Kidney (tissue), 14 donors: ENCODE data around the gene SCLY. TPM values are rescaled to one million over a fixed set of nuclear protein-coding genes. Genes with fewer than 3 reads are reported as not detected.

Experiments
- DNase-seq, 5 donors: peaks; one replicate each; pipeline ENCODE4 v3.0.0-alpha.2; 2013 to 2020
- FAIRE-seq: peaks from 2 replicates; lab custom pipeline; 2012; peaks lifted over from hg19 to GRCh38; lab: Jason Lieb, UNC
- H3K27ac ChIP-seq, 2 donors: one replicate each; pipeline ENCODE4 v1.7.0; 2013; ENCODE audit warnings: low read depth in 2 of 2, low read length in 2 of 2, inconsistent platforms in 1 of 2
- H3K27me3 ChIP-seq: one replicate; pipeline ENCODE4 v1.7.1; 2013; ENCODE audit warnings: low read length, inconsistent platforms; ENCODE audit not compliant: control insufficient read depth, insufficient read depth
- H3K36me3 ChIP-seq, 3 donors: one replicate each; pipeline versions ENCODE4 v1.7.0 to v1.7.1; 2013; ENCODE audit warnings: low read length in 3 of 3, control low read depth in 1 of 3, inconsistent platforms in 1 of 3; ENCODE audit not compliant: insufficient read depth in 3 of 3, control insufficient read depth in 2 of 3
- H3K4me1 ChIP-seq, 3 donors: one replicate each; pipeline versions ENCODE4 v1.7.0 to v1.7.1; 2013; ENCODE audit warnings: low read length in 3 of 3, inconsistent platforms in 1 of 3, low read depth in 1 of 3; ENCODE audit not compliant: control insufficient read depth in 2 of 3, insufficient read depth in 2 of 3
- H3K4me3 ChIP-seq, 3 donors: one replicate each; pipeline versions ENCODE4 v1.7.0 to v1.8.1; 2013; ENCODE audit warnings: low read length in 3 of 3, control low read depth in 1 of 3, inconsistent platforms in 1 of 3
- H3K9ac ChIP-seq, 3 donors: one replicate each; pipeline versions ENCODE4 v1.7.0 to v1.7.1; 2013; ENCODE audit warnings: low read length in 3 of 3, control low read depth in 1 of 3, inconsistent platforms in 1 of 3
- H3K9me3 ChIP-seq, 3 donors: one replicate each; pipeline versions ENCODE4 v1.7.0 to v1.7.1; 2013; ENCODE audit warnings: low read length in 3 of 3, control low read depth in 1 of 3, inconsistent platforms in 1 of 3; ENCODE audit not compliant: control insufficient read depth in 2 of 3, insufficient read depth in 1 of 3
- intact Hi-C: fragments of 100-400 bp; cut with DNase I; formaldehyde crosslinking; loops from one replicate; pipeline ENCODE4 v1.11.1; 2022
- polyA plus RNA-seq: library from polyadenylated mRNA; stranded (reverse); fragments of 350-450 nt; fragmentation: Illumina TruSeq; extraction: RNeasy Lipid Tissue Mini Kit (QIAGEN cat#74804); gene quantifications from one replicate; pipeline ENCODE4 v1.2.3, GENCODE V29; 2014; ENCODE audit warnings: low read depth, low replicate concordance; ENCODE audit not compliant: insufficient read depth
- total RNA-seq: library from RNA; stranded (reverse); fragmentation: NEBNext Ultra II Directional; extraction: Animal tissue kit (Norgen Biotek cat#: 25700); gene quantifications from one replicate; pipeline ENCODE4 v1.2.1, GENCODE V29; 2021
- TF ChIP-seq, protein P1 (sequence below): IDR thresholded peaks from 3 replicates; pipeline ENCODE4 v1.5.1; 2012; ENCODE audit warnings: mild to moderate bottlenecking, moderate library complexity, borderline replicate concordance; ENCODE audit not compliant: insufficient read depth; ENCODE audit errors: extremely low read depth
- donor health status: control.
- donor health status: control.
- donor health status: control.
- donor health status: control.
- donor health status: control.
- donor health status: DM: yes; HTN: yes; CAD: no.
- donor health status: Normal renal cell carcinoma (clear cell type).

Gene SCLY
- total and polyA plus RNA-seq, 2 donors from 2014 or later, result 18.3 to 21.9 TPM

DNA sequence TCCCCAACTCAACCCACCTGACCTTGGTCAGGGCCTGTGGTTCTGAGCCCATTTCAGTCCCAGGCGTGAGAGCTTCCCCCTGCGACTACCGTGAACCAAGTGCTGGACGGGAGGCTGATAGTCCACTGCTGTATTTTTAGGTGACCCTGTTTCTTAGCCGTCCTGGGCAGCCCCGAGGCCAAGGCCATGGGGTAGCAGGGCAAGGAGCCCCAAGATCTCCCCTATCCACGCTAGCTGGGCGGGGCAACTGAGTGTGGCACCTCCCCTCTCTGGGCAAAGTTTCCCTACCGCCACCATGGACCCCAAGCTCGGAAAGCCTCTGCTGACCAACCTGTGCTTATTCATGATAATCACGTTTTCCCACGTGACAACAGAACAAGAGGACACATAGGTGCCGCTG is 77.1 kb downstream of the SCLY start:
- Histone ChIP-seq H3K9me3 (no peaks in the 10 kb centered on the region), H3K27me3 (no peaks in the 10 kb centered on the region), H3K4me1 (peaks cover 0 to 4% (median 0%) of the 10 kb centered on the region in 3 donors), H3K4me3 (no peak overlapping the region), H3K36me3 (no peaks in the 10 kb centered on the region), H3K27ac (no peak overlapping the region), H3K9ac (no peak overlapping the region)
- DNase-seq (no peak), FAIRE-seq (no peak)
- TF ChIP-seq, protein P1, sequence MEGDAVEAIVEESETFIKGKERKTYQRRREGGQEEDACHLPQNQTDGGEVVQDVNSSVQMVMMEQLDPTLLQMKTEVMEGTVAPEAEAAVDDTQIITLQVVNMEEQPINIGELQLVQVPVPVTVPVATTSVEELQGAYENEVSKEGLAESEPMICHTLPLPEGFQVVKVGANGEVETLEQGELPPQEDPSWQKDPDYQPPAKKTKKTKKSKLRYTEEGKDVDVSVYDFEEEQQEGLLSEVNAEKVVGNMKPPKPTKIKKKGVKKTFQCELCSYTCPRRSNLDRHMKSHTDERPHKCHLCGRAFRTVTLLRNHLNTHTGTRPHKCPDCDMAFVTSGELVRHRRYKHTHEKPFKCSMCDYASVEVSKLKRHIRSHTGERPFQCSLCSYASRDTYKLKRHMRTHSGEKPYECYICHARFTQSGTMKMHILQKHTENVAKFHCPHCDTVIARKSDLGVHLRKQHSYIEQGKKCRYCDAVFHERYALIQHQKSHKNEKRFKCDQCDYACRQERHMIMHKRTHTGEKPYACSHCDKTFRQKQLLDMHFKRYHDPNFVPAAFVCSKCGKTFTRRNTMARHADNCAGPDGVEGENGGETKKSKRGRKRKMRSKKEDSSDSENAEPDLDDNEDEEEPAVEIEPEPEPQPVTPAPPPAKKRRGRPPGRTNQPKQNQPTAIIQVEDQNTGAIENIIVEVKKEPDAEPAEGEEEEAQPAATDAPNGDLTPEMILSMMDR, result no peak
- intact Hi-C loops, result no loop called here

DNA sequence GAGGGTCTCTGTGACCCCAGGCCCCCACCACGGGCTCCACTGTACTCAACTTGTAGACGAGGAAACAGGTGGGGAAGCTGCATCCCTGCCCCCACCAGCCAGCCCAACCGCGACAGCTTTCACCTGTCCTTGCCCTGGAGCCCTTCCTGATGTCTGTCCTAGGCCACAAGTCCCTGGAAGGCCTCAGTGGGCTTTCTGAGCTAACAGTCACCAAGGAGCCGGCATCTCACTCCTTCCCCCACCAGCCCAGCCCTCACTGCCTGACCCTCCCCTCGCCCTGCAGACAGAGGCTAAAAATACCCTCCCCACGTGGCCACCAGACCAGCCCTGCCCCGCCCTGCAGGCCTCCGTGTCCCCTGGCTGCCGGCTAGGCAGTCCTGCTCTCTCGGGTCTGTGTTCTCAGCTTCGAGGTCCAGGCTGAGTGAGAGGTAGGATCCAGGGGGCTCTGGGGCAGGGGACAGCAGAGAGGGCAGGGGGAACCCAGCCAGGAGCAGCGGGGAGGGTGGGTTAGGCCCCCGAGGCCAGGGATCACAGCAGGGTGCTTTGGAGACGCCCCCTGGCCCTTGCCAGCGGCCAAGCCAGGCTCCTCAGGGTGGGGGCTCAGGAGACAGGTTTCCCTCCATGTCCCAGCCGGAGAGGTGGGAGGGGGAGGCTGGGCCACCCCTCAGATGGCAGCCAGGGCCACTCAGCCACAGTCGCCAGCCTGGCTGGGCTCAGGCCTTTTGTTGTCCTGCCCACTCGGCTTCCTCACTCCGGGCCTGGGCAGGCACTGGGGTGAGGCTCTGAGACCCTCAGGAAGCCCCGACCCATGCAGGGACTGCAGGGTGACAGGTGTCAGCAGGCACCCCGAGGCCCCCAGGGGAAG is 77.8 kb downstream of the SCLY start, which contains the start of gene KLHL30:
Gene KLHL30 (plus strand): TSS at position 338 of the 865 bp plus-strand sequence. CDS start 2,087 bp downstream, outside the sequence.
- no peak for FAIRE-seq
- Histone ChIP-seq H3K9ac (no peak within 1 kb of the TSS), H3K9me3 (no peaks in the 10 kb centered on the region), H3K36me3 (no peaks in the 10 kb centered on the region), H3K27ac (no peak within 1 kb of the TSS), H3K27me3 (no peaks in the 10 kb centered on the region), H3K4me3 (no peak within 1 kb of the TSS), H3K4me1 (peaks cover 0 to 4% (median 0%) of the 10 kb centered on the region in 3 donors)
- intact Hi-C loops, result no loop called here
- DNase-seq, result peak in 2 of 5 donors; percentile 37 to 68
- TF ChIP-seq, protein P1, result no peak

DNA sequence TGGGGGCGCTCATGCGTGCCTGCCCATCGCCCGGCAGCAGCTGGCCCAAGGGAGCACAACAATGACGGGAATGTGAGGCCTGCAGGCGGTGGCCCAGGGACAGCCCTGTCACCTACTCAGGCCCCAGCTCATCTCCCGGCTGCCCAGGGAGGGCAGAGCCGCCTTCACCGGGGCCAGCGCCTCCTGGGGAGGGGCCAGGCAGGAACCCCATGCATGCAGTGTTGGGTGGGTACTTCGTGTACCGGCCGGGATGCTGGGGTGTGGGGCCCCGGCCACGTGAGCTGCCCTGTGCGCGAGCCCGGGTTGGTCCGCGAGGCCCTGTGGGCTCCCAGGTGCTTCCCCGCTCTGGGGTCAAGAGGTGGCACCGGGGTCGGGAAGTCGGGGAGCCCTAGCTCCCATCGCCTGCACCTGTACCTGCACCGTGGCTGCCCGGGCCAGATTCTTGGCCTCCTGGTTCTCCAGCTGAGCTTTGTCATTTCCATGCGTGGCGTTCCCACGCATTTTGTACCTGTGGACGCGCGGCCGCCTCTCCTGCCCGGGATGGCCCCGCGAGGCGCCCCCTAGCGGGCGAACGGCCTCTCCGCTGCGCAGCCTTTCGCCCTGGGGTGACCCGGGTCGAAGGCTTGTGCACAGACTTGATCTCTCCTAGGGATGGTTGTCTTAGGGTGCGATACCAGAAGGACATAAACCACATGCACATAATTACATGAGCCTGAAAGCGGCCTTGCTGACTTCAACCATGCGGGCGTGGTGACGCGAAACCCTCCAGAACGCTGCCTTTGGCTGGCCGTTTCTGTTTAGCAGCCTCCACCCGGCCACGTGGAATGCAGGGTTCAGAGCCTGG is 78.6 kb downstream of the SCLY start:
- Histone ChIP-seq H3K9me3 (no peaks in the 10 kb centered on the region), H3K36me3 (no peaks in the 10 kb centered on the region), H3K27ac (no peak overlapping the region), H3K4me1 (peaks cover 0 to 4% (median 0%) of the 10 kb centered on the region in 3 donors), H3K9ac (no peak overlapping the region), H3K27me3 (no peaks in the 10 kb centered on the region), H3K4me3 (no peak overlapping the region)
- intact Hi-C loops, result no loop called here
- FAIRE-seq (no peak), DNase-seq (peak in 3 of 5 donors; percentile 48 to 77 (median 63))
- TF ChIP-seq, protein P1, result no peak
